GM18498 (cell line): Measurements from ENCODE around the gene ALCAM.

Experiments used
- ATAC-seq: cut with Tn5 transposase; IDR thresholded peaks from one replicate; pipeline ENCODE4 v1.9.1; 2021; ENCODE audit warnings: mild to moderate bottlenecking, moderate library complexity; ENCODE audit not compliant: unreplicated experiment

The ALCAM gene

DNA sequence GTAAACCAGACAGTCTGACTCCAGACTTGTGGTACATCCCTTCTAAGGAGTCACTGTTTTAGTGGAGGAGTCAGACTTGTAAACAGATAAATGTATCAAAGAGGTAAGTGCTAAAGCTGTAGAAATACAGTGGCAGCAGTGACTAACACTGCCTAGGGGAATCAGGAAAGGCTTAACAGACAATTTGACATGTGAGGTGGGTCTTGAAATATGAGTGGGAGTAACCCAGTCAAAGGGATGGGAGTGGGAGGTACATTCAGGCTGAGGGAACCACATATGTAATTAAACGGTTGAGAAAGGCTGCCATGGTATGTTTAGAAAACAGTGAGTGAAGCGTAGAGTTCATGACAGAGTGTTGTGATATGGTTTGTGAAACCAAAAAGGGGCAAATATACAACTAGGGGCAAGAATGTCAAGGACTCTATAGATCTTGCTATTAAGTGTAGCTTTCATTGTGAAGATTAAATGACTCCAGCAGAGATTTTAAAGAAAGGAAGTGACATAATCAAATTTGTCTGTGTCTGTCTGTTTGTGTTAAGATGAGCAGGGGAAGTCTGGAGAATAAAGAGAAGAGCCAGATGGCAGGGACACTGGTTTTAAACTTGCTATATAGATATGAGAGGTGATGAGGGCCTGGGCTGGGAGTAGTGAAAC lies 11.2 kb upstream of the ALCAM start:
- ATAC-seq = no peak

DNA sequence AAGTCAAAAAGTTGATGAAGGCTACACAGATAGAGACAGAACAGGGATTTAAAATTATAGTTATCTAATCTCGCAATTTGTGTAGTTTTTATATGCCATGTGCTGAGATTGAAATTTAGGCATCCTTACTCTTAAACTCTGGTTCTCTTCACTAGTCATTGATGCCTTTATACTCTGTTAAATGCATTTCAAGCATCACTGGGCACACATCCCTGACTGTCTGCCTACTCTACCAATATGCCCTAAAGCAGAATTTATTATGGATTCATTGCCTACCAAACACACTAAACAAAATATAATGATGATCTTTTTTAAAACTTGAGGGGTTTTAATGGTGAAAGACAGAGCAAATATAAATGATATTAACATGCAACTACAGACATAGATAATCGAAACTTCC lies 10.3 kb upstream of the ALCAM start:
- ATAC-seq = no peak

DNA sequence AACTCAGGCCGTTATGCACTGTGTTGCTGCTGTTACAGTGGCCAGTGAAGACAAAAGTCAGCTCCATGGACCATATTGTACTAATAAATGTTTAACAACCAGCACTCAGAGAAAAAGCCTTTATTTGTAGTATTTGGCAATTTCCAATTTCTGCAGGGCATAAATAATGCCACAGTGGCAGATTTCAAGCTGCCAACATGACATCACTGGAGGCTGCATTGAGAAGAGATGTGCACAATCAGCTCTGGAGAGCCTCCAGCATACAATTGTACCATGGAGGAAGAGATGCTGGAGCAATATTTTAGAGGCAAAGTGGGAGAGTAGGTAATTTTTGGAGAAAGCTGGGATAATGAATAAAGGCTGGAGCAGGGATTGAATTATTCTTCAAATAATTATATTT lies 9.7 kb upstream of the ALCAM start:
- ATAC-seq = no peak

DNA sequence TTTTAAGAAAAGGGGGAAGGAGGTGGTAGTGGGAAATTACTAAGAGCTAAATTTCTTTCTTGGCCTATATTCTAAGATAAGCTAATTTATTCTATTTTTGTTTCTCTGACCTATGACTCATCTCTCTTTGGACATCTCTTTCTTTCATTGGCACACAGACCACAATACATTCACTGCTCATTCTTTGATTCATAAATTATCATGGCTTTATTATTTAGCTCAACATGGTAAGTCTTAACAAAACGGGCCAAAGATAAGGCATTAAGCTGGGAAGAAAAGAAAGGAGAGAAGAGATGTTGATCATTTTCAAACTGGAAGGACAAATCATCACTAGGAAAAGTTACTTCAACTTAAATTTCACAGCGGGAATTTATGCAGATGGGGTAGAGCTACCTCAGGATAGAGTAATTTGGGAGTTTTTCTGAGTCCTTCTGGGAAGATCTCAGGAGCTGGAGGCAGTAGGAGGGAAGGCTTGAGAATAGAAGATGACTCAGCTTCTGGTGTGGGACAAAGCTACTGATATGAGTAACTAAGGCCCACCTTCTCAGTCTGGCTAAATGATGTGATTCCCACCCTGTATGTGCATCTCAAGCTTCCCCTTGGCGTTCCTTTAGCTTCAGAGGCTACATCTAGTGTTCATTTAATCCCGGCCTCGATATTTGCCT lies 7.5 kb upstream of the ALCAM start:
- no peak for ATAC-seq

DNA sequence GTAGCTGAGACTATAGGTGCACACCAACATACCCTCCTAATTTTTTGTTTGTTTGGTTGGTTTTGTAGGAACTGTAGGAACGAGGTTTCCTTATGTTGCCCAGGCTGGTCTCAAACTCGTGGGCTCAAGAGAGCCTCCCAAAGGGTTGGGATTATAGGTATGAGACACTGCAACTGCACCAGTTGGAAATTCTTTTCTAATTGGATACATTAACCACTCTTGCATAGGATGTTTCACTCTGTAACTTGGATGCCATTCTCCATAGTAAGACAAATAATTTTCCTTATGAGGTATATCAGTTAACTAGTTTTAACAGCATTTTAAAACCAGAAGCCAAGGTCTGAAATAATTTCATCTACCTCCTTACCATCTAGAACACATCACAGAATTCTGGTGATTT lies 6.7 kb upstream of the ALCAM start:
- no peak for ATAC-seq

DNA sequence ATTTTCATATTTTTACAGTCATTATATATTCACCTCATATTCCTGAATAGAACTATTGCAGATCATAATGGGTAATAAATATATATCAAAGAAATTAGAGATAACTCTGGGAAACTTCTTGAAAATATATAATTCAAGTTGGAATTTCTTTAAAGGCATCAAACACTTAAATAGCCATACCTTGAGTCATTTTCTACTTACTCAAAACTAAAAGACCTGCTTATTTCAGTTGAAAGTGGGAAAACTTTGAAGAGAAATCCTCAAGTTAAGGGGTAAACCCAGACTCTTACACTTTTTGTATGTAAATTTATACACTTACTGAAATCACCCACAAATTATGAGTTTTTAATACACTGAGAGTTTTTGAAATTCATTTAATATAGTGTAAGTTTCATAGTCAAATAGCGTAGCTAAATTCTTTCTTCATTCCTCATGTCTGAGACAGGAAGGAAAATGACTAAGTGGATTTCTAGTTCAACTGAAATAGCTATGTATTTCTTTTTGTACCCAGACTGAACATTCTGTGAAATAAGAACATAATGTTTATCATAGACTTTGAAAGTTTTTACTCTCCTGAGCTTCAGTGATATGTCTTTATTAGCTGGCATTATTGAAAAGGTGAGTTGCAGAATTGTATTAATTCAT lies 4.6 kb upstream of the ALCAM start:
- ATAC-seq = no peak

DNA sequence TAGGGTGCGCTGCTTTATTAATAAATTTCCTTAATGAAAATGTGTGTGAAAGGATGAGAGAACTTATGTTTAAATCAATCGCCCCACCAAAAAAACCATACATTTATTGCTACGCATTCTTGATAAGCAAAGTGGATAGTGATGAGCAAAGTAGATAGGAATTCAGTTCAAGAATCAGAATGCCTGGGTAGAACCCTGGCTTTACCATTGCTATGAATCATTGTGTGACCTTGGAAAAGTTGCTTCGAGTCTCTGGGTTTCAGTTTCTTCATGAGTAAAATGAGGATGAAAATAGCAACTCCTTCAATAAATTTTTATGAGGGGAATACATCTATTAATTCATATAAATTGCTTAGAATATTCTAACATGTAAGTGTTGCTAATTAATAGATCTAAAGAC lies 2.6 kb upstream of the ALCAM start:
- ATAC-seq = no peak

DNA sequence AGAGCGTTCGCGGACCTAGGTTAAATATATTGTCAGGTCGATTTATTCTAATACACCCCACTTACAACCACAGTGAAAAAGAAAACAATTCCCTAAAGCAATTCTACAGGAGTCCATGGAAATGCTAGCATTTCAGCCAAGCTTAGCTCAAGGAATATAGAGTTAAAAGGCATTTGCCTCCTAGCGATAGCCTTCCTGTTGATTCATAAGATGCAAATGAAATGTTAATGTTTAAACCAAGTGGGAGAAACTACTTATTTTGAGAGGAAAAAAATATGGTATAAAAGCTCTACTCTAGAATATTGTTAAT lies 1.7 kb upstream of the ALCAM start:
- ATAC-seq = no peak

DNA sequence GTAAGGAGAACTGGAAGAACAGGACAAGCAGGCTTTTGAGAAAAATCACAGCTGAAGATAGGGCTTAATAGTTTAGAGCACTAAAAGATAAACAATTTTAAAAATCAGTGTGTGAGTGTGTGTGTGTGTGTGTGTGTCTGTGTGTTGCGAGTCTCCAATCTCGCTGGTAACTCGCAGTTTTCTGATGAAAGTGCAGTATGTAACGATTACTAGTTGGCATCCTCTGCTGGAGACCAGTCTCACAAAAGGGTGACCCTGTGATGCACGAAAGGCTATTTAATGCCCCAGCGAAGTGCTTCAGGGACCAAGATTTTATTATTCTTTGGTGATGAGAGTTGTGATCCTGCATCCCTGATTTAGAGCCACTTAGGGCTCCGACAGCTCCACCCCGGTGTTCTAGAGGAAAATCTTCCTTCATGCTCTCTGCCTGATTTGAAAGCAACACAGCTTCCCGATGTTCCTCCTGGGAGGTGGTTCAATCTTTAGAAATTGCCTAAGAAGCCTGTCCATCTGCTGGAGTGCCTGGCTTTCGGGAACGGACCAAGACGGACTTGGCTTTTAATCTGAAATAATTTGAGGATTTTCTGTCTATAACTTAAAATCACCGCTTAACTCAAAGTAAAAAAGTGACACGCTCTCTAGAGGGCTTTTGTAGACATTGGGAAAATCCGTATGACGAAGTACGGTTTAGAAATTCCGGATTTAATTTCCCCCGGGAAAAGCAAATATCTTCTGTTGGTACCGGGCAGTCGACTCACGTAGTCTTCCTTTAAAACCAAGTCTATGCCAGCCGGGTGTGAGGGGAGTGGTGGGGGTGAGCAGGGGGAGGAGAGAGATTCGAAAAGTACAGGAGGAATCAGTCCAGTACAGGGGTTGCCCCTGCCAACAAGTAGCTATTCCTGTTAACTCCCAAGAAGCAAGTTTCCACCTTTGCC lies 1.1 kb upstream of the ALCAM start:
- no peak for ATAC-seq

DNA sequence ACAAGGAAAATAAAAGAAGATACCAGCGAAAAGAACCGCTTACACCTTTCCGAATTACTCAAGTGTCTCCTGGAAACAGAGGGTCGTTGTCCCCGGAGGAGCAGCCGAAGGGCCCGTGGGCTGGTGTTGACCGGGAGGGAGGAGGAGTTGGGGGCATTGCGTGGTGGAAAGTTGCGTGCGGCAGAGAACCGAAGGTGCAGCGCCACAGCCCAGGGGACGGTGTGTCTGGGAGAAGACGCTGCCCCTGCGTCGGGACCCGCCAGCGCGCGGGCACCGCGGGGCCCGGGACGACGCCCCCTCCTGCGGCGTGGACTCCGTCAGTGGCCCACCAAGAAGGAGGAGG lies 325 bp downstream of the ALCAM start:
- no peak for ATAC-seq

DNA sequence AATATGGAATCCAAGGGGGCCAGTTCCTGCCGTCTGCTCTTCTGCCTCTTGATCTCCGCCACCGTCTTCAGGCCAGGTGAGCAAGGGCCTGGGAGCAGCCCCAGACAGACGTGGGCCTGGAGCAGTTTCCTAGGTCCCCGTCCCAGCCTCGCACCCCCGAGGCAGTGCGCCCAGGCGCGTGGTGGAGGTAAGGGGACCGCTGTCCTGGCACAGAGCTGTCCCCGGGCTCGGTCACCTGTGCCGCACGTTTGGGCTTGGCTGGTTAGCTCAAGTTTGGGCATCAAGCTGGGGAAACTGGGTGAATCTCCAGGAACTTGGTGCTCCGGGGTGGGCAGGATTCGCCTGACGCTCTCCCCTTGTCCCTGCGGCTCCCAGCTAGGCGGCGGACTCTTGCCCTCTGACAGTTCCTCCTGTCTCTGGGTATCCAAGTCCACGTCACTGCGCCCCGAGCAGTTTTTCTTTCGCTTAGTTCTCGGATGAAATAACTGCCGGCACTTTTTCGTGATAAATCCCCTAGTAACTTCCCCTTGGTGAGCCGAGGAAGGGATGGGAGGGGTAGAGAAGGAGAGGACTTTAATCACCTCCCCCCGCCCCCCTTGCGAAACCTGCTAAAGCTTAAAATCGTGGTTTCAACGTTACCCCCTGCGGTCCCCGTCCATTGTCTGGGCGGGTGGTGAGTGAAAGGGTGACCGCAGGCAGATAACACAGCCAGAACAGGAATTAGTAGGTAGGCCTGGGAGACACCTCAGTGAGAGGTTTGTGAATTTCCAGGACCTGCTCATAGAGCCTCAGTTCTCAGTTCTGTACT lies 901 bp downstream of the ALCAM start:
- peak; percentile 28 for ATAC-seq

DNA sequence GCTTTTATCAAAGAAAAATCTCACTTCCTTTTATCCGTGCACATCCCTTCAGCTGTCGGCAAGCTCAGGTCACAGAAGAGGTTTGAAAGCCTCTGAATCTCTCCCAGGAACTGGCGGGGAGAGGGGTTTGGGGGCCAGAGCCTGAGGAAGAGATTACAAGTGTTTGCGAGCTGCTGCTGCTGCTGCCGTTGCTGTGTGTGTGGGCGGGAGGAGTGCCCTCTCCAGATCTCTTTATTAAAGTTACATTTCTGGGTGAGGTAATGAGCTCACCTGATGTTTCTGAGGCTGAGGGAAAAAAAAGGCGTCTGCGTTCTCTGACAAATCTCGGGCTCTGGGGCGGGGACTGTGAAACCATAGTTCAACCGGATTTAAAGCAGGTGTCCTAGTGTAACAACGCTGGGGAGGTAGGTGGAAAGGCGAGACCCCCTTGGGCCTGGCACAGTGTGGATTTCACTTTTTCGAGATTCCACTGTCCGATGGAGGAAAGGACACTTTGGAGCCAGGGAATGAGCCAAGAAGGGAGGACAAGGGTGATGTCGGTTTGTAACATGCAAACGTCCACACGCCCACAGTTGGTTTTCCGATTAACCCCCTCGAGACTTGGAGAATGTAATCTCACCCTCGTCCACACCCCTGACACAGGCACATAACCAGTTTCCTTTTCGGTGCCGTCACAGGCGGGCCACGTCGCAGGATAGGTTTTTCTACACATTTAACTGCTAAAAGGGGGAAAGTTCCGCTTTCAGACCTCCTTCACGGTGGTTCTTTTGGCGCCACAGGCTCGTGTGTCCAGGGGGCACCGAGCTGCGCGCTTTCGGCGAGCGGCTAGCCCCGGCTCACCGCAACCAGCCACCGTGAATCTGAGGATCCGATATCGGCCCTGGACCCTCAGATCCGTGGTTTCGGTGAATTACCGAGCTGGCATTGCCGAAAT lies 2.1 kb downstream of the ALCAM start:
- ATAC-seq = peak; percentile 24

DNA sequence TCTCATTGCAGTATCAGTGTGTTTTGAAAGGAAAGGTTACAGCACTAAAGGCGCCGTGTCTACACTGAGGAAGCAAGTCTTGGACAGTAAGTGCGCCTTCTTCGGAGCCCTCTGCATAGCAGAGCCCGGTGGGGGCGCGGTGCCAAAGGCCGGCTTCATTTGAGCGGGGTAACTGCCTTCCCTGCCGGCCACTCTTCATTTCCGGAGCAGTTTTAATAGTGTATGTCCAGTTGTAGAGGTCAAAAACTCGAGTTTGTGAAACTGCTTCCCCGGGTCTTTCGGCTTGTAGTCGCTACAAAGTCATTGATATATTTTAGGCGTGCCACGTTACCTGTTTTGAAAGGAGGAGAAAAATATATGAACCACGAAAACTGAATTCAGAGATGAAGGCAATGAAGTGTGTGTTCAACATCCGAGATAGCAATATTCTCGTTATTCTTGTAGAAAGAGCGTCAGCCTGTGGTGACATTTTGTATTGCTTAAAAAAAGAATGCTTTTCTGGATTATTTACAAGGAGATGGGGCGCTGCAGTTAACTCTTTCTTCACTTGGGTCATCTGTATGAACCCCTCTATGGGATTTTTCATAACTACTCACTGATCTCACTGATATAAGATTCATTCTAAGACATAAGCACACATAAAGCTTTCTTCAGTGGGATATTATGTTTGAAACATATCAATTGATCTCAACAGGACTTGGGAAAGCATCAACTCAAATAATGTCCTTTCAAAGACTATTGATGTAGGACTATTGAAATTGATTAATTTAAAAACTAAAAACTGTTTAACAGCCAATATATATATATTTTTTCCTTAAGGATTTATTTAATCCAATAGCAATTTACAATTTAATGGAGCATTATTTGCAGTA lies 3.0 kb downstream of the ALCAM start:
- ATAC-seq = peak; percentile 26

DNA sequence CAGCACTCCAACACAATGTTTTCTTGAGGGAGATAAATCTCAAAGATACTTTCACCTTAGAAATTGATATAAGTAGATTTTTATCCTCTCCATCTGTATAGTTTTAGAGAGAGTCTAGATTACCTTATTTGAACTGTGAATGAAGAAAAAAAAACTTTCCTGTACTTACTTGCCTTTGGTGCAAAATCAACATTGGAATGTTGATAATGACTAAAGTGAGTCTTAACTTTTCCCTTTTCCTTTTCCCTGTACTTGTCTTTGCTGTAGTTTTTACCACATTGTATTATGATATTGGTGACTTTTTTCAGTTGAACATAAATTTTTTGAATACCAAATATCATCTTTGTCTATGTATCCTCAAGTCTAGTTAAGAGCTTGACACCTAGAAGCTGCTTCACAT lies 6.7 kb downstream of the ALCAM start:
- ATAC-seq = no peak

DNA sequence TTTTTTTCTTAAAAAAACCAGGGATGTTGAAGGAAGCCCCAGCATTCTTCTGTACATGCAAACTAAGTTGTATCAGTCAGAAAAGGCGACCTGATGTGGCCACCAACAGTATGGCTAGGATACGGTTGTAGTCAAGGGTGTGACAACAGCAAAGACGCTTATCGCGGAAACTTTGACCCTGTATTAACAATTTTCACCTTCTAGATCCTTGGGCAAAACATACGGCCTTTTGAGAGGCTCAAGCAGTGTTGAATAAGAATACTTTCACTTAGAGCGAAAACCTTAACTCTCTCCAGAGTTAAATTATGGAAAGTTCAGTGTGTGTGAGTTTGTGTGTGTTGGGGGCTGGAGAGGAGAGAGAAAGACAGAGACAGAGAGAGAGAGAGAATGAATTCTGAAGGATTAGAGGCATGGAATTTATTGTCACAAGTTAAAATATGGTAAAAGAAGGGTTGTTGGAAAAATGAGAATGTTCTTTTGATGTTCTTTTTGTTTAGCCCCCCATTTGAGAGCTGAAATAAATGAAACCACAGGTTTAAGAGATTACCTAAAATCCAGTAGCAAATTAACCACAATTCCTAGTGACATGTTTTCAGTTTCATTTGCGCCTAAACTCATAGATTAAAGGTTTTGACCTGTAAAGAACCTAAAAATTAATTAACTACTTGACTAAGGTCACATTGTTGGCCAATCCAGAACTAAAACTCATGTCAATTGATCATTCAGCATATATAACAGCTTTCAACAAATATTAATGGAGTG lies 9.2 kb downstream of the ALCAM start:
- no peak for ATAC-seq

DNA sequence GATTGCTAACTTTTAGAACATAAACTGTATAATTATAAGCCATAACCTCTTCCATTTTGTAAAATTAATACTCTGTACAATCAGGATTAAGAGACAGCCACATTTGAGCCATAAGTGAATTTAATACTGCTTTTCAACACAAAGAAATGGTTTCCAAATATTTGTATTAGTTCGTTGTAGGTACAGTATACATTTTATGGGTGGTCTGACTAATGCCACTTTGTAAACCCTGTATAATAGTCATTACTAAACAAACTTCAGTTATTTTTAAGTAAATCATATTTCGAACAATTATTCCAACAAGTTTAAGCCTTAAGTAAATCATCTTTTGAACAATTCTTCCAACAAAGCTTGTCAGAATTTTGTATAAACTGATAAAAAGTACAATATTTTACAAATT lies 11.0 kb downstream of the ALCAM start:
- no peak for ATAC-seq

DNA sequence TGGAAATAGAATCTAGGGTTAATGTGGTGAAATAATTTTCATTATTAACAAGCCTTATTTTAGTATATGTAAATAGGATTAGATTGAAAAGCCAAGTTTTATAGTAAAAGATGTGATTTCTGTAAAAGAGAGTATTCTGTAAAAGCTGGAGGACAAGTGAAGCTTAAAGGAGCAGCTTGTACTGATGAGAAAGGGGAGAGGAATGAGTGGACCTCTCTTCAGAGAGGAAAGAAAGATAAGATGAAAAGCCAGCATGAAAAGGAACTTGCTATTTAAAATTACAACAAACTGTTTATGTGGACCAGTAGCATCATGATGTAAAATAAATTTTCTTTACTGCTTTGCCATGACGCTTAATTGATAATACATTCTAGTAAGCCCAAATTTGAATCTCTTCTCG lies 18.5 kb downstream of the ALCAM start:
- ATAC-seq = no peak
